NCI-H128 (cell line): ENCODE data around the gene LSR.

Experiments
- DNase-seq: peaks from one replicate; lab custom pipeline; 2025; ENCODE audit not compliant: unreplicated experiment; lab: John Stamatoyannopoulos, UW

Gene LSR

DNA sequence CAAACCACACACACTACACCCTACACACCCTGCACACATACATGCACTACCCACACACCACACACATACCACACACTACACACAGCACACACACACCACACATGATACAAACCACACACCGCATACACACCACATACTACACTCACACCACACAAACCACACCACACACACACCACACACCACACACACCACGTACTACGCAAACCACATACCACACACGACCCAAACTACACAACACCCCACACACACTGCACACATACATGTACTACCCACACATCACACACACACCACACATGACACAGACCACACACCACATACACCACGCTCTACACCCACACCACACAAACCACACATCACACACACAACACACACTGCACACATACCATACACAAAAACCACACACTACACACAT is 49.8 kb downstream of the LSR start:
- no peak for DNase-seq

DNA sequence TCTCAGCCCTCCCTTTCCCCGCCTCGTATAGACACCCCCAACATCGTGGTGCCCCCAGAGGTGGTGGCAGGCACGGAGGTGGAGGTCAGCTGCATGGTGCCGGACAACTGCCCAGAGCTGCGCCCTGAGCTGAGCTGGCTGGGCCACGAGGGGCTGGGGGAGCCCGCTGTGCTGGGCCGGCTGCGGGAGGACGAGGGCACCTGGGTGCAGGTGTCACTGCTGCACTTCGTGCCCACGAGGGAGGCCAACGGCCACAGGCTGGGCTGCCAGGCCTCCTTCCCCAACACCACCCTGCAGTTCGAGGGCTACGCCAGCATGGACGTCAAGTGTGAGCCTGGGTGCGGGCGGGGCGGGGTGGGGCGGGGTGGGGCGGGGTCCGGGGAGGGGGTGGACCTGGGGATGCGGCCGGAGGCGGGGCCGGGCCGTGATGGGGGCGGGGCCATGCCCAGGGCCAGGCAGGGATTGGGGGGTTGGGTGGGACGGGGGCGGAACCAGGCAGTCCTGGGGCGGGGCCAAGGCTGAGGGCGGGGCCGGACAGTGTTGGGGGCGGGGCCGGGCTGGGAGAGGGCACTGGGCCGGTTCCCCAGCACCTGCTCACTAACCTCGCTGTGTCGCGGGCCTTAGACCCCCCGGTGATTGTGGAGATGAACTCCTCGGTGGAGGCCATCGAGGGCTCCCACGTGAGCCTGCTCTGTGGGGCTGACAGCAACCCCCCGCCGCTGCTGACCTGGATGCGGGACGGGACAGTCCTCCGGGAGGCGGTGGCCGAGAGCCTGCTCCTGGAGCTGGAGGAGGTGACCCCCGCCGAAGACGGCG is 50.9 kb downstream of the LSR start:
- DNase-seq = no peak

DNA sequence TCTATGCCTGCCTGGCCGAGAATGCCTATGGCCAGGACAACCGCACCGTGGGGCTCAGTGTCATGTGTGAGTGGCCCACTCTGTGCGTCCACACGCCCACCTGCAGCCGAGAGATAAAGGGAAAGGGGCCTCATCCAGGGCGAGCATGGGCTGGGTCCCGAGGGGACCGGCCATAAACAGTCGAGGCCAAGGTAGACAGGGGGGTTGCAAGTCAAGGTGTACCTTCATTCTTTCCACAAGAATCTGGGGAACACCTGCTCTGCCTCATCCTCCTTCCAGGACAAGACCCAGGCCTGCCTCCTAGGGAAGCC is 51.5 kb downstream of the LSR start:
- DNase-seq = no peak

DNA sequence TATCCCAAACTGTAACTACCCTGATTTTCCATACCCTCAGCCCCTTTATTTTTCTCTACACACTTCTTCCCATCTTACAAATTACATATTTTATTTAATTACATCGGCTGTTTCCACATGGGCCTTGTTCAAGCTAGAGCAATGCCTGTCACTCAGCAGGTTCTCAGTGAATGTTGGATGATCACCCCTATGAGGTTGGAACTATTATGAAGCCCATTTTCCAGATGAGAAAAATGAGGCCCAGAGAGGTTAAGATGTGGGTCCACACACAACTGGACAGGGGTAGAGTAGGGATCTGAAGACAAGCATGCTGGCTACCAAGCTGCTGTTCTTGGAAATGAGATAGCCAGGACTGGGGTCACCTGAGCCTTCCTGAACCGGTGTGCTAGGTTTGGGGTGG is 53.2 kb downstream of the LSR start:
- no peak for DNase-seq

DNA sequence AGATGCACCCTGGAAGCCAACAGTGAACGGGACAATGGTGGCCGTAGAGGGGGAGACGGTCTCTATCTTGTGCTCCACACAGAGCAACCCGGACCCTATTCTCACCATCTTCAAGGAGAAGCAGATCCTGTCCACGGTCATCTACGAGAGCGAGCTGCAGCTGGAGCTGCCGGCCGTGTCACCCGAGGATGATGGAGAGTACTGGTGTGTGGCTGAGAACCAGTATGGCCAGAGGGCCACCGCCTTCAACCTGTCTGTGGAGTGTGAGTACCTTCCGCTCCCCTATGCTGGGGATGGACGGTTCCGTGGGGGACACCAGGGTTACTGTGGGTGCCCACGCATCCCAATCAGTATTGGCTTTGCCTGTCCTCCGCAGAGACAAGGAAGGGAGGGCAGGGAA is 53.6 kb downstream of the LSR start:
- DNase-seq = no peak

DNA sequence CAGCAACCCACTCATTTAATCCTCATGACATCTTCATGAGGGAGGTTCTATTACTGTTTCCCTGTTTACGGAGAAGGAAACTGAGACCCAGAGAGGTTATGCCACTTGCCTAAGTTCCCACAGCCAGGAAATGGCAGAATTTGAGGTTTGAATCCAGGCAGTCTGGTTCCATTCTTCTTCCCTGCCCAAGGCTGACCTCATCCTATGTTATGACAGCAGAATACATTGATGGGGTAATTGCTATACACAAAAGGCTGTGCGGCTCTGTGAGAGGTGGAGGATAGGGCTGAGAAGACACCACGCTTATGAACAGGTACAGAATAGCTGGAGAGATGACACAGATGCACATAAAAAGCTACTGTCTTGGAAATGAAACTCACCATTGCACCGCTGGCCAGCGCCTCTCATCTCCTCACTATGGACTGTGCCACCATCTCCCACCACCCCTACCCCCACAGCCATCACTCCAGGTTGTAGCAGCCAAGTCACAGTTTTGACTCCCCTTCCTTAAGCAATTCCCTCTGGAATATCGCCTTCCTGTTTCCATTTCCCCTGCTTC is 54.6 kb downstream of the LSR start:
- DNase-seq = no peak

DNA sequence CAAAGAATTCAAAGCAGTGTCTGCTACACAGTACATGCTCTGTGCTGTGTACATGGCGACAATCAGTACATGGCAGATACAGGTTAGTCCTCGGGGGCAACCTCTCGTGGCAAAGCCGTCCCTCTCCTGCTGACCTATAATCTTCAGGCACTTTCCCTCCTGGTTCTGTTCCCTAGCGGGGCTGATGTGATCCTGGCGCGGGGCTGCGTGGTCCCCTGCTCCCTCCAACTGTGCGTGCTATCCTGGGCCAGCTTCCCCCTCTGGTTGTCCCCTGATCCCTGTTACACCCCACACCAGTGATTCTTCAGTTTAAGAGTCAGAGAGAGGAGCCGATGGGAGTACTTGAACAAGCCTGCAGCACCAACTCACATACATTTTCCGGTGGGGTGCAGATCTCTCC is 55.2 kb downstream of the LSR start:
- no peak for DNase-seq

DNA sequence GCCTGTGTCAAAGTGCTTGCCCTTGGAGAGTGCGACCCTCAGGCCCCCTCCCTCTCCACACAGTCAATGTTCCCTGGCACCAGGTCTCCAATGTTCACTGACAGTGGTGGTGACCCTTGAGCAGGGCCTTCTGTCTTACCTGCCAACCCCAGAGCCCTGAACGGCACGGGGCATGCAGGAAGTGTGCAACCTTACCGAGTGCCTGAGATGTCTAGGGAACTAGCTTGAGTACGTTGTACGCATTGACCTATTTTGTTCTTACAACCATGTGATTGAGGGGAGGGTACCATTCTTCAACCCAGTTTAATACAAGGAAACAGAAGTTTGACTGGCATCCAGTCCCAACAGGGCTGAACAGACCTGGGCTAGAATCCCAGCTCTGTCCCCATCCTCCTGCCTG is 56.4 kb downstream of the LSR start:
- DNase-seq = no peak

DNA sequence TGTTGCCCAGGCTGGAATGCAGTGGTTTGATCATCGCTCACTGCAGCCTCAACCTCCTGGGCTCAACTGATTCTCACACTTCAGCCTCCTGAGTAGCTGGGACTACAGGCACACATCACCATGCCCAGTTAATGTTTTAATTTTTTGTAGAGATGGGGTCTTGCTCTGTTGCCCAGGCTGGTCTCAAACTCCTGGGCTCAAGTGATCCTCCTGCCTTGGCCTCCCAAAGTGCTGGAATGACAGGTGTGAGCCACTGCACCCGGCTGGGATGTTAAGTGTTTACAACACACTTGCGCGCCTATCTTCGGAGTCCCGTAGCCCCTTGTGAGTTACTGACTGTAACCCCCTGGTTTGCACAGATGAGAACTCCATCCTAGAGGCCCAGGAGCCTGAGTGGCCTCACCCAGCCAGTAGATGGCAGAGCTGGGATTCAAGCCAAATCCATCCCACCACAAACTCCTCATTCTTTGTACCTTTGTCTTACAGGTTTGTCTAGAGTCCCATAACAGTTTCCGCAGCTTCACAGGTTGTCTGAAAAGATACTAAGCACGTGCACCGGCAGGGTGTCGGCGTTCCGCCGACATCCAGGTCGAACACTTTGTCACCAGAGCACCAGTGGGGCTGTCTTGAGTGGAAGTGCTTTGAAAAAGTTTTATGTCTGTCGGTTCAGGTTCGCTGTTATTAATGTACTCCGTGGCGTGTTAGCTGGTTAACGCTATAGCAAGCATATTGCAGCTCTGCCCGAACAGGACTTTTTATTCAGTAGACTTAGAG is 57.9 kb downstream of the LSR start:
- DNase-seq = no peak

DNA sequence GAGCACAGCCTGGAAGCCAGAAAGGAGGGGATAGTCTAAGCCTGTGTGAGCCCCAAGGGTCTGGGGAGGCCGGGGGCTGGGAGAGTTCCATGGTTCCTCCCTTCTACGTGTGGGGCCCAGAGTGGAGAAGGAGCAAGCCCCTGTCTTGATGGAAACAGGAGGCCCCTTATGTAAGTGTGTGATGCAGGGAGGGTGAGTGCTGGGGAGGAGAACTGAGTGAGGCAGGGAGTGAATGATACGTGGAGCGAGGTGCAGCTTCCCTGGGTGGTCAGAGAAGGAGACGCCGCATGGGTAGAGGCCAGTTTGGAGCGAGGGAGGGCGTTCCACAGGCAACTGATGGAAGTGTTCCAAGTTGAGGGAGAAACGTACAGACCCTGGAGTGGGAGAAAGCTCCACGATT is 59.1 kb downstream of the LSR start:
- no peak for DNase-seq

DNA sequence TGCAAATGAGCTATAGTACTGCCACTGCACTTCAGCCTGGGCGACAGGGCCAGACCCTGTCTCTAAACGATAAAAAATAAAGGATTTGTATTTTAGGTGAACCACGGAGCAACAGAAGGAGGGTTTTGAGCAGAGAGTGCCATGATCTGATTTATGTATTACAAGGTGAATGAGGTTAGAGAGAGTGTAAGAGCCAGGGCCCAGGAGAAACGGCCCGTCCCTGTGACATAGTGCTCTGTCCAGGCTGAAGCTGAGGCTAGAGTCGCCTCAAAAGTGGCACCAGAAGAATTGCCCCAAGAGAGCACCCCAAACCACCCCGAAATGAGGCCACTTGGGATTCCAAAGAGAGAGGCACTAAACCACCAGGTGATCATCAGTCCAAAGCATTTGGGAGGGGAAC is 60.1 kb downstream of the LSR start:
- DNase-seq = no peak

DNA sequence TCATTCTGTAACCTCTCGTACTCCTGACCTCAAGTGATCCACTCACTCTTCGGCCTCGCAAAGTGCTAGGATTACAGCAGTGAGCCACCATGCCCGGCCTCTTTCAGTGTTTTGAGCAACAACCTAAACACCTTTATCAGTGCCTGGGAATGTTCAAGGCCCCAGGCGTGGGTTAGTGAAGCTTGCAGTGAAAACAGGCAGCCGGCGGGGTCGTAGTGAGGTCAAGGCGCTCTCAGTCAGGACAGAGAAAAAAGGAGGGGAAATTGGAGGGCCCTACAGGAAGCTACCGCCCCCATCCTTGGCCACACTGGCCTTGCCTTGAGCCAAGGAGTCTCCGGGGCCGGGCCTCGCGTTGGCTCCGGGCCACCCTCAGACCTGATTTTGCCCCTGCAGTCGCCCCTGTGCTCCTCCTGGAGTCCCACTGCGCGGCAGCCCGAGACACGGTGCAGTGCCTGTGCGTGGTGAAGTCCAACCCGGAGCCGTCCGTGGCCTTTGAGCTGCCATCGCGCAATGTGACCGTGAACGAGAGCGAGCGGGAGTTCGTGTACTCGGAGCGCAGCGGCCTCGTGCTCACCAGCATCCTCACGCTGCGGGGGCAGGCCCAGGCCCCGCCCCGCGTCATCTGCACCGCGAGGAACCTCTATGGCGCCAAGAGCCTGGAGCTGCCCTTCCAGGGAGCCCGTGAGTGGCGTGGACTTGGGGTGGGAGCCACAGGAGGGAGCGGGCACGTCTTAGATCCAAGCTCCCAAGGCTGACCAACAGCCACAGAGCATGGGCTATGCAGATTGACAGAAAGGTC is 60.9 kb downstream of the LSR start:
- no peak for DNase-seq

DNA sequence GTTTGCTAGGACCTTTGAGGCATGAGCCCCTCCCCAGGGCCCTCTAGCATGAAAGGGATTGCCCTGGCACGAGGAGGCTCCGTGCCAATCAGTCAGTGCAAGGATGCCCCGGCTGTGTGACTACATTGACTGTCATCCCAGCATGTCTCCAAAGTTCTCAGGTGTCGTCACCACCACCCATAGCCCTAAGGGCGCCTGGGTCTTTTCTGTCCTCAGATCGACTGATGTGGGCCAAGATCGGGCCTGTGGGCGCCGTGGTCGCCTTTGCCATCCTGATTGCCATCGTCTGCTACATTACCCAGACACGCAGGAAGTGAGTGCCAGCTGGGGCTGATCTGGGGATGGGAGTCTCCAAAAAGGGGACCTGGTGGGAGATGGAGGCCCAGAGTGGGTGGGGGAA is 61.5 kb downstream of the LSR start:
- DNase-seq = no peak

DNA sequence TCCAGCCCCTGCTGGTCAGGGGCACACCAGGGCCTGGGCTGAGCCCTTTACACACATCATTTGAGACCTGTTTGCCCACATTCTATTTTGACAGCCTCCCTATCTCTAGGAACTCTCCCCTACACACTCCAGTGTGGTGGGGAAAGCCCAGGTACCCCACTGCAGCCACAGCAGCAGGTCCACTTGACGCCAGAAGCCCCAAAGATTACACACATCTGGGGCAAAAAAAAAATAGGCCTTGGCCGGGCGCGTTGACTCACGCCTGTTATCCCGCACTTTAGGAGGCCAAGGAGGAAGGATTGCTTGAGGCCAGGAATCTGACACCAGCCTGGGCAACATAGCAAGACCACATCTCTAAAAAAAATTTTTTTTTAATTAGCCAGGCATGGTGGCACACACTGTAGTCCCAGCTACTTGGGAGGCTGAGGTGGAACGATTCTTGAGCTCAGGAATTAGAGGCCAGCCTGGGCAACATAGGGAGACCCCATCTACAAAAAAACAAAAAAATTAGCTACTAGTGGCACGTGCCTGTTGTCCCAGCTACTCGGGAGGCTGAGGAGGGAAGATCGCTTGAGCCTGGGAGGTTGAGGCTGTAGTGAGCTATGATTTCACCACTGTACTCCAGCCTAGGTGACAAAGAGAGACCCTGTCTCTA is 62.1 kb downstream of the LSR start:
- DNase-seq = no peak

DNA sequence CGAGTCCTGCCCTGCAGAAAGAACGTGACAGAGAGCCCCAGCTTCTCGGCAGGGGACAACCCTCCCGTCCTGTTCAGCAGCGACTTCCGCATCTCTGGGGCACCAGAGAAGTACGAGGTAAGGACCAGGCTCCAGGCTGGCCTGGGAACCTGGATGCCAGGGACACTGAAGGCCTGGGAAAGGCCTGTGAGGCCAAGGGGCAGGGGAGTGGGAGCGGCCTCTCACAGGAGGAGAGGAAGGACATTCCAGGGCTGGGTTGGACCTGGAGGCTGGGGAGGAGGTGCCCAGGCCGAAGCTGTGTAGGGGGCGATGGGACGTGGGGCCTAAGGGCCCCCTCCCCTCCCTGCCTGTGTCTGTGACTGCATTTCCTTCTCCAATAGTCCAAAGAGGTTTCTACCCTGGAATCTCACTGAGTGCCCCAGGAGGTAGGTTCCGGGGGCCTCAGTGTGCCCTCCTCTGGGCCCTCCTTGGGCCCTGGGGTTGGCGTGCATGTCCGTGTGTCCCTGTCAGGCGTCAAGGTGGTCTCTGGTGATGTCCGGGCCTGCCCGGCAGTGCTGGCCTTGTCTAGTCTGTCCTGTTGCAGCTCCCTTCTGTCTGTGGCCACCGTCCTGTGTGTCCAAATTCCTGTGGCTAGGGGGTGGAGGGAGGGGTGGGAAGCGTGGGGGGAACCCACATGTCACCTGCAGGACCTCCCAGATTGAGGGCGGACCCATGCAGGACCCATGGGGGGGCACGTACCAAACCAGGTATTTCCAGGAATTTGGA is 63.3 kb downstream of the LSR start:
- no peak for DNase-seq

DNA sequence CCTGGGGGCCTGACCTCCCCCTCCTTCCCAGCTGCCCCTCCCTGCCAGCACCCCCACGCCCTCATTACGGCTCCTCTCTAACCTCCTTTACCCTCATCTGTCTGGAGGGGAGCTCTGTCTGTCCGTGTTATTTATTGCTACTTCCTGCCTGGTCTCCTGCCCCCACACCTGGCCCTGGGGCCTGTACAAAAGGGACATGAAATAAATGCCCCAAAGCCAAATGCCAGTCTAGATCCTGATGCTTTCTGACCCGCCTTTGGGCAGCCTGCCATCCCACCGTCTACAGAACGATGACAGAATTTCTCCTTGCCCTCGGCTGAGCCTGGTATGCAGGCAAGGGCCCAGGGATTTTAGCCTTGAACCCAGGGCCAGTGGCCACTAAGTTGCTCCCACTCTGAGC is 64.8 kb downstream of the LSR start:
- no peak for DNase-seq

DNA sequence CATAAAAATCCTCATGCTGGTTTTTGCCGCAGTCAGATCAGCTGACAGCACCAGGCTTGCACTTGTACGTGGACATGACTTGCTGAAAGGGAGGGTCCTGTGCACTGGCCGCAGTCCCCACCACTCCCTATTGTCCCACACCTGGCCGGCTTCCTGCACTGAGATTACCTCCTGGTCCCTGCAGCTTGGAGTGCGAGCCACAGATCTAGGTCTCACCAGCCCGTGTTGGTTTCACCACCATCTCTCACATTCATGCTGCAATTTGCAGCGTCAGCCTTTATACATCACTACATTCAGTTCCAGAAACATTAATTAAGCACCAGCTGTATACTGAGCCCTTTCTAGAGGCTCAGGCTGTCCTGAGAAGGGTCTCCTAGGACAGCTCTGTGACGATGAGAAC is 65.2 kb downstream of the LSR start:
- DNase-seq = no peak

DNA sequence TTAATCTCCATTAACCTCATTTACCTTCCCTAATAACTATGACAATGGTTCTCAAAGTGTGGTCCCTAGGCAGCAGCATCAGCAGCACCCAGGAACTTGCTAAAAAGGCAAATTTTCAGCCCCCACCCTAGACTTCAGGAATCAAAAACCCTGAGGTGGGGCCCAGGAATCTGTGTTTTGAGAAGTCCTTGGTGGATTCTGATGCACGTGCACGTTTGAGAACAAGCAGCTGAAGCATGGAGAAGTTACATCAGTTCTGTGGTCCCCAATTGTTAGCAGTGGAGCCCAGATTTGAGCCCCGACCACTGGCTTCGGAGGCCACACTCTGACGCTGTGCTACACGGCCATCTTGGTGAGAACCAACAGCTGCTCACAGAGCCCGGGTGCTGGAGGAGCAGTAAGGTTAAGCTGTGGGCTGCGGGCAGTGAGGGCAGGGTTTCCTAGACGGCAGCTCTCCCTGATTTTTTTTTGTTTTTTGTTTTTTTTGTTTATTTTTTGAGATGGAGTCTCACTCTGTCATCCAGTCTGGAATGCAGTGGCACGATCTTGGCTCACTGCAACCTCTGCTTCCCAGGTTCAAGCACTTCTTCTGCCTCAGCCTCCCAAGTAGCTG is 66.2 kb downstream of the LSR start:
- DNase-seq = no peak

DNA sequence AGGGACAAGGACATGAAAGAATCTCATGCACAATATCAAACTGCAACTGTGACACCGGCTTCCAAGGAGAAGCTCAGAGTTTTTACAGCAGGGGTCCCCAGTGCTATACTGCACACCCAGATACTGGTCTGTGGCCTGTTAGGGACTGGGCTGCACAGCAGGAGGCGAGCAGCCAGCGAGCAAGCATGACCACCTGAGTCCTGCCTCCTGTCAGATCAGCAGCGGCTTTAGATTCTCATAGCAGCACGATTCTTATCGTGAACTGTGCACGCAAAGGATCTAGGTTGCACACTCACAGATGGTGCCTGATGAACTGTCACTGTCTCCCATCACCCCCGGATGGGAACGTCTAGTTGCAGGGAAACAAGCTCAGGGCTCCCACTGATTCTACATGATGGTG is 67.1 kb downstream of the LSR start:
- DNase-seq = no peak

DNA sequence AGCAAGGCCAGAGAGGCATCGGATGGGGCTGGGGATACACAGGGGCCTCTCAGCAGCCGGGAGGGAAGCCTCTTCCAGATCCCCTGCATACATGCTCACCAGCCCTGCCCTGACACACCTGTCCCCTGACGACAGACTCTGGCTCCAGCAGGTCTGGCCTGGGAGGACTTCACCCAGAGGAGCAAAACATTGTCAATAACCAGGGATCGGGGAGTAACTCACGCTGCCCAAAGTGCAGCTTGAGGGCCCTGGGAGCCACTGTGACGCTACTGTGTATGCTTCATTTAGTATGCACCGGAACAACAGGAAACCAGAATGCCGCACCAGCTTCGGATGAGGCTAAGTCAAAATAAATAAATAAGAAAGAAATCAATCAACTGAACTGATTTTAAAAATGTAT is 67.8 kb downstream of the LSR start:
- no peak for DNase-seq
